IMR-90 (cell line): ENCODE results near the gene ROCK2.

ENCODE experiments used
- CEBPB ChIP-seq: IDR thresholded peaks from 2 replicates; pipeline ENCODE4 v1.6.1; 2012; ENCODE audit warnings: low read depth, low read length, improper control_type of control experiment
- CTCF ChIP-seq: conservative IDR thresholded peaks from 2 replicates; pipeline ENCODE4 v1.5.1; 2012; ENCODE audit warnings: mild to moderate bottlenecking, low read depth, low read length, improper control_type of control experiment
- ELK1 ChIP-seq: fragments of 150-350 bp; IDR thresholded peaks from 2 replicates; pipeline ENCODE4 v1.6.1; 2016; ENCODE audit warnings: low read depth, mild to moderate bottlenecking, low read length, moderate library complexity, borderline replicate concordance
- MXI1 ChIP-seq: IDR thresholded peaks from 2 replicates; pipeline ENCODE4 v1.6.1; 2012; ENCODE audit warnings: low read depth, mild to moderate bottlenecking, low read length, moderate library complexity, borderline replicate concordance
- POLR2A ChIP-seq: IDR thresholded peaks from 2 replicates; pipeline ENCODE4 v1.6.1; 2012; ENCODE audit warnings: mild to moderate bottlenecking, low read depth, low read length
- RAD21 ChIP-seq: IDR thresholded peaks from 2 replicates; pipeline ENCODE4 v1.6.1; 2012; ENCODE audit warnings: low read length, improper control_type of control experiment
- RFX5 ChIP-seq: IDR thresholded peaks from 2 replicates; pipeline ENCODE4 v1.8.0; 2012; ENCODE audit warnings: low read depth, mild to moderate bottlenecking, low read length, moderate library complexity
- SMC3 ChIP-seq: fragments of 150-350 bp; IDR thresholded peaks from 2 replicates; pipeline ENCODE4 v1.6.1; 2016; ENCODE audit warnings: low read depth, mild to moderate bottlenecking, antibody characterized with exemption, low read length, moderate library complexity

GRCh38 chr2:11158916-11159573 lies 185.4 kb downstream of the ROCK2 start:
- TF ChIP-seq CTCF (no peak), POLR2A (no peak), ELK1 (no peak), RAD21 (no peak), CEBPB (no peak), RFX5 (no peak), MXI1 (no peak), SMC3 (no peak)
